Measurements from ENCODE around the gene CTNNA3.
"Not testable (repeated sequence)": the region's sequence is repeated elsewhere in the genome, so short reads cannot be mapped to it uniquely, and the experiment has no call there.

CTNNA3 gene

DNA sequence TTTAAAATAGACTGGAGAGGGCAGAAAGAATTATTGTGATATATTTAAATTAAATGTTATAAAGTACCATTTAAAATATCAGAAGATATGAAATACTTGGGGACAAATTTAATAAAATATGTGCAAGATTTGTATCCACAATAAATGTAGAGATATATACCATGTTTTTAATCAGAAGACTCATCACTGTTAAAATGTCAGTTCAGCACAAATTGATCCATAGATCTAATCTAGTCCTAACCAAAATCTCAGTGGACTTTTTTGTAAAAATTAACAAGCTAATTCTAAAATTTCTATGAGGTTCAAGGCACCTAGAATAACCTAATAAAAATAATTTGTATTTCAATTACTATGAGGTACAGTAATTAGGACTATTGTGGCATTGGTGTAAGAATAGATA is 96.4 kb downstream of the CTNNA3 start:
- no peak for DNase-seq

DNA sequence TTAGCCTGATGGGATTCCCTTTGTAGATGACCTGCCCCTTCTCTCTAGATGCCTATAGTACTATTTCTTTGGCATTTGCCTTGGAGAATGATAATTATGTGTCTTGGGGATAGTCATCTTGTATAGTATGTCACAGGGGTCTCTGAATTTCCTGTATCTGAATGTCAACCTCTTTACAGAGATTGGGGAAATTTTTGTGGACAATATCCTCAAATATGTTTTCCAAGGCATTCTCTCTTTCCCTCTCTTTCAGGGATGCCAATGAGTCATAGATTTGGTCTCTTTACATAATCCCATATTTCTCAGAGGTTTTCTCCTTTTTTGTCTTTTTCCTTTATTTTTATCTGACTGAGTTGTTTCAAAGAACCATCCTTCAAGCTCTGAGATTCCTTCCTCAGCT is 99.4 kb downstream of the CTNNA3 start:
- no peak for DNase-seq

GRCh38 chr10:67587771-67588170 is 108.2 kb downstream of the CTNNA3 start:
- no peak for DNase-seq

GRCh38 chr10:67575532-67575931 is 120.5 kb downstream of the CTNNA3 start:
- no peak for DNase-seq

- no peak for DNase-seq
Measured at GRCh38 chr10:67573484-67573883, 122.5 kb downstream of the CTNNA3 start.

DNA sequence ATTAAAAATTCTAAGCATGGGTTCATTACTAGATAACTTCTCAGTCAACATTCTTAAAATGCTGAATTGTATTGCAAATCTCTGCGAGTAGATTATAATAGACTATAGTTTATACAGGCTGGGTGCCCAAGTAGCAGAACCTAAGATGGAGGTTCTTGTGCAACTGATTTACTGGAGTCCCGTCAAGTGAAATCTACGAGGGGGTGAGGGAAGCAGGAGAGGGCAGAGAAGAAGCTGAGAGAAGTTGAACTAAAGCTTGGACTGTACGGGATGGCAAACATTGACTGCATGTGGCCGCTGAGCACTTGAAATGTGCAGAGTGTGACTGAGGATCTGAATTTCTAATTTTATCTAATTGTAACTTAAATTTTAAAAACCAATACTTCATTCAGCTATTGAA is 124.5 kb downstream of the CTNNA3 start:
- no peak for DNase-seq

DNA sequence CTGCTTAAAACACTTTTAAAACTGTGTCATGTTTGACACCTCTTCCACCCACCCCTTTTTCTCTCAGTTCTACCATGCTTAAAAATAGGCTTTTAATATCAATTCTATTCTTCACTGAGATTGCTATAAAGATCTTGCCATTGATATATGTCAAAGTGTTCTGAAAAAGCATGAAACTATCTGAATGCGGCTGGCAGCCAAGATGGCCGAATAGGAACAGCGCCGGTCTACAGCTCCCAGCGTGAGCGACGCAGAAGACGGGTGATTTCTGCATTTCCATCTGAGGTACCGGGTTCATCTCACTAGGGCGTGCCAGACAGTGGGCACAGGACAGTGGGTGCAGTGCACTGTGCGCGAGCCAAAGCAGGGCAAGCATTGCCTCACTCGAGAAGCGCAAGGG is 137.7 kb downstream of the CTNNA3 start:
- DNase-seq: not testable (repeated sequence)

DNA sequence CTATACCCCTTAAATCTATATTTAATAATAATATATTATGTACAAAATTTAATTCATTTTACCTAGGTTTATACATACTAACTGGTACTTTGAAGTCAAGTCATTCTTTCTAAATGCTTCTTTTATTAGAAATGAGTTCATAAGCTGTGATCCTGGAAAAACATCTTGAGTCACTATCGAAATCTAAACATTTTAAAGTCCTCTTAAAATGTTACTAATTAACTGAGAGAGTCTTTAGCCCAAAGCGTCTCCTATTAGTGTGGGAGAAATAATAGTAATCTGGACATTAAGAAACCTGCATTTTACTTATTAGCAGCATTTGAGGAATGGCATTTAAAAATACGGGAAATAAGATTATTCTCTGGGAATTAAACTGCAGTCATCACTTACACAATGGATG is 142.7 kb downstream of the CTNNA3 start:
- no peak for DNase-seq

- DNase-seq: no peak
Measured at GRCh38 chr10:67550838-67551402, 145.1 kb downstream of the CTNNA3 start.

- DNase-seq: no peak
Measured at GRCh38 chr10:67550046-67550445, 145.9 kb downstream of the CTNNA3 start.

DNA sequence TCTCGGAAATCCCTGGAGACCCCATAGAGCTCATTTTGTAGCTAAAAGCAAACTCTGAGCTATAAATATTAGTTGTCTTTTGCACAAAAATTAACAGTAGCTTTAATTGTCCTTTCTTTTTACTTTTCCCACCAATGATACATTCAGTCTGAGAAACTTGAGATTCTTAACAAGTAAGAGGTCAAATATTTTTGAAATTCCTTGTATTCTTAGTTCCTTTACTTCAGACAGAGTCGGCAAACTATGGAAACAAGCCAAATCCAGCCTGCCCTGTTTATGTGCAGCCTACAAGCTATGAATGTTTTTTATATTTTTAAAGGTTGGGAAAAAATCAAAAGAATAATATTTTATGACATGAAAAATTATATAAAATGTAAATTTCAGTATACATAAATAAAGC is 146.6 kb downstream of the CTNNA3 start:
- no peak for DNase-seq

DNA sequence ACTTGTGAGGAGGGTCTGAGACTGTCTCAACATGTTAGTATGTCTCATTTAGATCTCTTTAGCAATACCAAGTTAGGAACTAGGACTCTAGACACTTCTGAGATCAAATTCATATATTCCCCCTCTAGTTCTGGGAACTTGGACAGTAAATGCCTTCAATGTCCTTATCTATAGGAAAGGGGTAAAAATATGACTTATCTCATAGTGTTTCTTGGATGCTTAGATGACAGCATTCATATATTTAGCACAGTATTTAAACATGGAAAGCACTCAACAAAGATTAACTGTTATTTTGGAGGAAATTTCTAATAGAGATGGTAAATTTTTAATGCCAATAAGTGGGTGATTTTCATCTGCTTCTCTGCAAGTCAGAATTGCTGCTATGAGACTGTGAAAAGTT is 154.6 kb downstream of the CTNNA3 start:
- no peak for DNase-seq

DNA sequence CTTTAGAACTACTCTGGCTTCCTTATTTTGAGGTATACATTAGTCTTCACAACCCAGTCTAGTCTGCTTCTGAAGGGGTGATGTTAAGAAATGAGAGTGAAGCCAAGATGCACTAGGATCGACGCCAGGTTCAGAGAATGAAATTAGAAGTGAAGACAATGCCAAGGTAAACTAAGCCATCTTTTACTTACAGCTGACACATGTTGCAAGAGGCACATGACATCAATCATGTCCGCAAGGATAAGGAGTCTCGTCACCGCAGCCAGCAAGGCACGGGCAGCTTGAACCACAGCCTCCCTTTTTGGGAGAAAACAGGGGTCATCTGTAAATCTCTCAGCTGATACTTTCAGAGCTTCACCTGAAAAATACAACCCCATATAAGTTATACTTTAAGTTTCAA is 156.7 kb downstream of the CTNNA3 start:
- DNase-seq: no peak

- DNase-seq: no peak
Measured at GRCh38 chr10:67537906-67538305, 158.1 kb downstream of the CTNNA3 start.

- no peak for DNase-seq
Measured at GRCh38 chr10:67533376-67533775, 162.6 kb downstream of the CTNNA3 start.

DNA sequence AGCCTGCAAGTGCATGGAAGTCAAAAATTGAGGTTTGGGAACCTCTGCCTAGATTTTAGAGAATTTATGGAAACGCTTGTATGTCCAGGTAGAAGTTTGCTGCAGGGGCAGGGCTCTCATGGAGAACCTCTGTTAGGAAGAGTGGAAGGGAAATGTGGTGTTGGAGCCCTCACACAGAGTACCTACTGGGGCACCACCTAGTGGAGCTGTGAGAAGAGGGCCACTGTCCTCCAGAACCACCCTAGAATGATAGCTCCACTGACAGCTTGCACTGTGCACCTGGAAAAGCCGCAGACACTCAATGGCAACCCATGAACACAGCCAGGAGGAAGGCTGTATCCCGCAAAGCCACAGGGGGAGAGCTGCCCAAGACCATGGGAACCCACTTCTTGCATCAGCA is 165.0 kb downstream of the CTNNA3 start:
- not testable (repeated sequence) for DNase-seq

DNA sequence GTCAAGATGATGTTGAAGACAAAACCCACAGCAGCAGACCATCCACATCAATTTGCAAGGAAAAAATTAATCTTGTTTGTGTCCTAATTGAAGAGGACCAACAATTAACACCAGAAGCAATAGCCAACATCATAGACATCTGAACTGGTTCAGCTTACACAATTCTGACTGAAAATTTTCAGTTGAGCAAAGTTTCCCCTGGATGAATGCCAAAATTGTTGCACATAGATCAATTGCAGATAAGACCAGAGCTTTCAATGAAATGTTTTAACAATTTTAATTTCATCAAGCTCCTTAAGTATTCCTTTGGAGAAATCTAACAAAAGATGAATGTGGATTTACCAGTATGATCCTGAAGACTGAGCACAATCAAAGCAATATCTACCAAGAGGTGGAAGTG is 168.6 kb downstream of the CTNNA3 start:
- DNase-seq: no peak

- DNase-seq: no peak
Measured at GRCh38 chr10:67521546-67521945, 174.4 kb downstream of the CTNNA3 start.

DNA sequence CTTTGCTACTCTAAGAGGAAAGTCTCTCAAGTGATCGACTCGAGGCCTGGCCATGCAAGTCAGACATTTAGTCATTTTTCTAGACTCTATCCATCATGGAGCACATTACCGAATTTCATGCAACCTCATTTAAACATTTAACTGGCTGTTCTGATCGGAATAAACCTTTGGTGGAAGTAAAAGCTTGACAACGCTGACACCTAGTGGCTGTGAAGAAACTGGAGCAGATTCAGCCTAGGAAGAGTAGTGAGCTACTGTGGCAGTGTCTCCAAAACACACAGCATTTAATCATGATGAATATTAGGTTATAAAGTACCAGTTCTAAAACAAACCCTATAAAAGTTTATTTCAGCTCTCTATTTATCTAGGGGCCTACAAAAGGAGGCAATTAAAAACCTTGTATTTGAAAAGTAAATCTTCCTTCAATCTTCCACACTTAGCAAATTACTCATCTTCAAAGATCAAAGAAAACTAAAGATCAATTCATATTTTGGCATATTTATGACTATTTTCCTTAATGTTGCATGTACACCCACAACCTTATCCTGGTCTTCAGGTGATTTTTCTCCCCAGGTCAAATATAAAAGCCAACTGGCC is 175.0 kb downstream of the CTNNA3 start:
- DNase-seq: no peak

- DNase-seq: no peak
Measured at GRCh38 chr10:67519434-67519833, 176.6 kb downstream of the CTNNA3 start.

DNA sequence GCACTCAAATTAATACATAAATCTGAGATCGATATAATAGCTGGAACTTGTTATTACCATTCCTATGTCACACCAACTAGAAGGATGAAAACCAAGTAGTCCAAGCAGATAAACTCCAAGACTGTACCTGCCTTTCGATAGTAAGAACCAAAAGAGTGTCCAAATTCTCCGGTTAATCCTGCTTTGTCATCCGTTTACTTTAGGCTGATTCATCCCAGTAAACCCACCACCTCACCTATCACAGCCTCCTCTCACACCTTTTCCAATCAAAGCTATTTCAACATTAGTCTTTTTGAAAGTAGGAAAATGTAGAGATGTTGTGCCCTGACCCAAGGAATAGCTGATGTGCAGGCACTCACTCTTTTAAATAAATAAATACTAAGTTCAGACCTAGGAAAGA is 177.2 kb downstream of the CTNNA3 start:
- no peak for DNase-seq

DNA sequence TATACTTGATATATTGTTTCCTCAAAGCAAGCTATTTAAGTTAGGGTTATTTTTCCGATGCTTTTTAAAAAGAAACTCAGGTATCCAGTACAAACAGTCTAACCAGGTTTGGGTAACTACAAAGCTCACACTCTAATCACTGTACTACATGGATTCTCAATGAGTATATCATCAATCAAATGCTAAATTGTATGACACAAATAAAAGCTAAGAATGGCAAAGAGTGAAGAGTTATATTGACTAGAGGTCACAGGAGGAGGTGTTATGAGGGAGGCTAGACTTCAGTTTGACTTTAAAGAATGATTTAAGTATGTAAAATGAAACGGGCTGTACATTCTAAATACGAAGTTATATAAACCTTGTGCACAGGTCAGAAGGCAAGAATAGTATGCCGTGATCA is 178.0 kb downstream of the CTNNA3 start:
- DNase-seq: no peak

DNA sequence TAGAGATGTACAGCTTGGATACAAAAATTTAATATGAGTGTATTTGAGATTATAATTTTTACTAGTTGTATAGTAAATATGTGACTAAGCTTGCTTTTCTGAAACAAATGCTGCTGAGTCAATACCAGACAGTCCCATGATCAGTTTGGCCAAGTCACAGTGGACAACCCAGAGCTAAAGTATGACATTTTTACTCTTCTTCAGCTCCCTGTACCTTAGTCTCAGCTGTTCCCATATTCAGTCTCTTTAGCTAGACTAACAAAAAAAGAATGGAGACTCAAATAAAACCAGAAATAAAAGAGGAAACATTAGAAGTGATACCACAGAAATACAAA is 189.3 kb downstream of the CTNNA3 start:
- no peak for DNase-seq

DNA sequence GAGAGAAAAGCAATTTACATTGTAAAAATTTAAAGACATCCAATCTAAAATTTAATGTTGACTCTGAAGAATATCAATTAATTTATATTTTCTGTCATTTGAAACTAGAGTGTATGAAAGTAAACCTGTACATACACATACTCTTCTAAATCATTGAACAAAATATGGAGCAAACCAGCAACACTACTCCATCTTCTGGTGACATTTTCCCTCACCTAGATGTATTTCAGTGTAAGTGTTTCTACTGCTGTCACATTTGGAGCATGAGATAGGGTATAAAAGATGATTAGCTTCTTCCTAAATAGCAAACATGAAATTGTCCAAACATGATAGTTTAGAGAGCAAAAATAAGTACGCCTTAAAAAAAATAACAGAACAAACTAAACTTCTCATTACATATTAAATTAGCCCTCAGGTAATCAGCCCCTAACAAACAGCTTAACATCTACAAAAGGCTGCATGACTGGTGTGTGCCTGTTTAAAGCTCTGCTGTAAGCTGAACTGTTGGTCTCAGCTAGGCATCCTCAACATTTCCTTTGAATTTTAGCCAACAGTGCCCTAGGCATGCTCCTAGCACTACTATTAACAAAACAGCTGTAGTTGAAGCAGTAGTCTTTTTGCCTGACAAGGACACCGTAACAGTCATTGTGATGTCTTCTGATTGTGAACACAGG is 189.8 kb downstream of the CTNNA3 start:
- no peak for DNase-seq

Data from activated CD4-positive, CD25-positive, alpha-beta regulatory T cell treated with anti-CD3 and anti-CD28 coated beads, Interleukin-2, amount 50 U/mL, for 72 hours (primary cell).